ENCODE measurements around the gene ASPA.
"Not testable (repeated sequence)": the region's sequence is repeated elsewhere in the genome, so short reads cannot be mapped to it uniquely, and the experiment has no call there.

Gene ASPA

GRCh38 chr17:3475812-3476610 lies at the start of gene ASPA:
Gene ASPA (plus strand): TSS chr17:3475997. CDS start chr17:3476160, 163 bp downstream.
- DNase-seq, result no peak

GRCh38 chr17:3433215-3433614 lies 42.6 kb upstream of the ASPA start:
- not testable (repeated sequence) for DNase-seq

- no peak for DNase-seq
These were observed 42.1 kb upstream of the ASPA start, which contains the start of gene OR1E2 for GRCh38 chr17:3433741-3434140. Gene OR1E2 (minus strand): TSS chr17:3433841. CDS start chr17:3433841, 0 bp downstream.

GRCh38 chr17:3438368-3438767 lies 37.4 kb upstream of the ASPA start:
- no peak for DNase-seq

- no peak for DNase-seq
These were observed 35.3 kb upstream of the ASPA start for GRCh38 chr17:3440451-3440850.

- no peak for DNase-seq
These were observed 28.2 kb upstream of the ASPA start for GRCh38 chr17:3447625-3448024.

GRCh38 chr17:3448059-3448665 lies 27.6 kb upstream of the ASPA start:
- no peak for DNase-seq

- not testable (repeated sequence) for DNase-seq
These were observed 9.4 kb upstream of the ASPA start for GRCh38 chr17:3466355-3466754.

- no peak for DNase-seq
These were observed 6.3 kb upstream of the ASPA start for GRCh38 chr17:3469529-3469928.

GRCh38 chr17:3471599-3471998 lies 4.2 kb upstream of the ASPA start, which contains the start of gene SPATA22:
Gene SPATA22 (minus strand): TSS chr17:3471819. CDS start chr17:3469325, 2,494 bp downstream.
- no peak for DNase-seq

GRCh38 chr17:3472137-3472536 lies 3.7 kb upstream of the ASPA start:
- DNase-seq, result no peak

GRCh38 chr17:3474212-3474611 lies 1.6 kb upstream of the ASPA start:
- DNase-seq, result no peak

- no peak for DNase-seq
These were observed 529 bp upstream of the ASPA start for GRCh38 chr17:3475251-3475685.

GRCh38 chr17:3479988-3480387 lies 4.2 kb downstream of the ASPA start:
- no peak for DNase-seq

- DNase-seq, result no peak
These were observed 7.1 kb downstream of the ASPA start for GRCh38 chr17:3482852-3483251.

- DNase-seq, result no peak
These were observed 9.8 kb downstream of the ASPA start for GRCh38 chr17:3485481-3486068.

GRCh38 chr17:3497101-3497500 lies 21.3 kb downstream of the ASPA start:
- no peak for DNase-seq

- no peak for DNase-seq
These were observed 25.5 kb downstream of the ASPA start for GRCh38 chr17:3501344-3501743.

GRCh38 chr17:3502466-3502865 lies 26.7 kb downstream of the ASPA start:
- no peak for DNase-seq

- DNase-seq, result no peak
These were observed 27.5 kb downstream of the ASPA start for GRCh38 chr17:3503285-3503684.

- DNase-seq, result no peak
These were observed 29.2 kb downstream of the ASPA start for GRCh38 chr17:3505008-3505407.

GRCh38 chr17:3506054-3506453 lies 30.3 kb downstream of the ASPA start:
- no peak for DNase-seq

GRCh38 chr17:3507071-3507470 lies 31.3 kb downstream of the ASPA start:
- DNase-seq, result no peak

GRCh38 chr17:3507869-3508268 lies 32.1 kb downstream of the ASPA start:
- DNase-seq, result no peak
